HEK293 (cell line): ENCODE data around the gene FOXS1.
"Not testable (repeated sequence)": the region's sequence is repeated elsewhere in the genome, so short reads cannot be mapped to it uniquely, and the experiment has no call there.

Source experiments
- CTCF ChIA-PET: fragments of 350-600 bp; formaldehyde crosslinking; extraction: SDS; loops from one replicate; lab custom pipeline; 2021; ENCODE audit warnings: antibody characterized with exemption; lab: Yijun Ruan, JAX
- POLR2A ChIA-PET: fragments of 300-600 bp; formaldehyde crosslinking; extraction: SDS; loops from one replicate; lab custom pipeline; 2020; ENCODE audit warnings: antibody characterized with exemption, inconsistent platforms; lab: Yijun Ruan, JAX
- H3K27ac ChIP-seq: fragments of 200-500 bp; sonication (Bioruptor generic); 2 replicates; pipeline ENCODE4 v1.5.1; 2014; ENCODE audit warnings: low read depth, low read length, control low read depth, inconsistent platforms; ENCODE audit errors: extremely low read depth
- H3K36me3 ChIP-seq, 2 experiments: fragments of 200-500 bp in 1 of 2; sonication (Bioruptor generic) in 1 of 2; 1 replicate in 1 of 2; 2 replicates in 1 of 2; pipeline ENCODE4 v1.5.1; 2014 to 2017; ENCODE audit warnings: inconsistent platforms in 2 of 2, low read length in 2 of 2; ENCODE audit not compliant: control insufficient read depth in 2 of 2, insufficient read depth in 1 of 2
- H3K4me1 ChIP-seq: fragments of 200-500 bp; sonication (Bioruptor generic); 2 replicates; pipeline ENCODE4 v1.5.1; 2014; ENCODE audit warnings: mild to moderate bottlenecking, low read length, inconsistent platforms; ENCODE audit not compliant: control insufficient read depth, insufficient read depth
- H3K4me3 ChIP-seq: 2 replicates; pipeline ENCODE4 v1.5.1; 2011; ENCODE audit warnings: low read depth, mild to moderate bottlenecking, control low read depth, low read length, moderate library complexity
- H3K9me3 ChIP-seq: fragments of 200-500 bp; sonication (Bioruptor generic); 2 replicates; pipeline ENCODE4 v1.5.1; 2014; ENCODE audit warnings: low read depth, low read length, inconsistent platforms; ENCODE audit not compliant: control insufficient read depth, insufficient read depth
- GLIS1 ChIP-seq: fragments of 450-650 bp; formaldehyde crosslinking; IDR thresholded peaks from 2 replicates; pipeline ENCODE4 v1.5.1; 2016; ENCODE audit warnings: missing biosample characterization, missing genetic modification characterization
- HOXD13 ChIP-seq: sonication (generic); formaldehyde crosslinking; IDR thresholded peaks from 2 replicates; pipeline ENCODE4 v1.8.0; 2022; ENCODE audit warnings: missing genetic modification reagents, borderline replicate concordance
- IKZF3 ChIP-seq: fragments of 450-650 bp; IDR thresholded peaks from 2 replicates; pipeline ENCODE4 v1.5.0; 2018; ENCODE audit warnings: missing biosample characterization, mild to moderate bottlenecking, missing genetic modification characterization, moderate library complexity
- KLF9 ChIP-seq: fragments of 450-650 bp; formaldehyde crosslinking; IDR thresholded peaks from 2 replicates; pipeline ENCODE4 v1.5.1; 2016; ENCODE audit warnings: missing biosample characterization, missing genetic modification characterization, low read depth
- REPIN1 ChIP-seq: fragments of 450-650 bp; formaldehyde crosslinking; IDR thresholded peaks from 2 replicates; pipeline ENCODE4 v1.5.1; 2017; ENCODE audit warnings: missing biosample characterization, missing genetic modification characterization, low read depth
- SP7 ChIP-seq: fragments of 450-650 bp; formaldehyde crosslinking; IDR thresholded peaks from 2 replicates; pipeline ENCODE4 v1.5.1; 2016; ENCODE audit warnings: missing biosample characterization, missing genetic modification characterization
- ZNF292 ChIP-seq: fragments of 450-650 bp; formaldehyde crosslinking; IDR thresholded peaks from 2 replicates; pipeline ENCODE4 v1.5.1; 2016; ENCODE audit warnings: low read depth, missing biosample characterization, missing genetic modification characterization, borderline replicate concordance
- ZNF311 ChIP-seq: fragments of 450-650 bp; formaldehyde crosslinking; IDR thresholded peaks from 2 replicates; pipeline ENCODE4 v1.5.1; 2017; ENCODE audit warnings: missing biosample characterization, missing genetic modification characterization, borderline replicate concordance
- ZNF48 ChIP-seq: fragments of 450-650 bp; formaldehyde crosslinking; IDR thresholded peaks from 2 replicates; pipeline ENCODE4 v1.5.1; 2016; ENCODE audit warnings: missing biosample characterization, missing genetic modification characterization
- ZNF521 ChIP-seq: fragments of 450-650 bp; formaldehyde crosslinking; IDR thresholded peaks from 2 replicates; pipeline ENCODE4 v1.5.1; 2017; ENCODE audit warnings: missing biosample characterization, mild to moderate bottlenecking, missing genetic modification characterization
- ZNF623 ChIP-seq: fragments of 450-650 bp; formaldehyde crosslinking; IDR thresholded peaks from 2 replicates; pipeline ENCODE4 v1.5.1; 2016; ENCODE audit warnings: missing biosample characterization, missing genetic modification characterization
- ZSCAN23 ChIP-seq: fragments of 450-650 bp; formaldehyde crosslinking; IDR thresholded peaks from 2 replicates; pipeline ENCODE4 v1.5.1; 2016; ENCODE audit warnings: missing biosample characterization, missing genetic modification characterization
- TF ChIP-seq, protein P1 (sequence below): fragments of 450-650 bp; formaldehyde crosslinking; IDR thresholded peaks from 2 replicates; pipeline ENCODE4 v1.5.1; 2016; ENCODE audit warnings: missing biosample characterization, missing genetic modification characterization
- TF ChIP-seq, protein P2 (sequence below): fragments of 450-650 bp; IDR thresholded peaks from 2 replicates; pipeline ENCODE4 v1.5.1; 2018; ENCODE audit warnings: missing biosample characterization, mild to moderate bottlenecking, missing genetic modification characterization
- TF ChIP-seq, protein P3 (sequence below): fragments of 450-650 bp; formaldehyde crosslinking; IDR thresholded peaks from 2 replicates; pipeline ENCODE4 v1.5.1; 2016; ENCODE audit warnings: missing biosample characterization, missing genetic modification characterization

FOXS1 gene

DNA sequence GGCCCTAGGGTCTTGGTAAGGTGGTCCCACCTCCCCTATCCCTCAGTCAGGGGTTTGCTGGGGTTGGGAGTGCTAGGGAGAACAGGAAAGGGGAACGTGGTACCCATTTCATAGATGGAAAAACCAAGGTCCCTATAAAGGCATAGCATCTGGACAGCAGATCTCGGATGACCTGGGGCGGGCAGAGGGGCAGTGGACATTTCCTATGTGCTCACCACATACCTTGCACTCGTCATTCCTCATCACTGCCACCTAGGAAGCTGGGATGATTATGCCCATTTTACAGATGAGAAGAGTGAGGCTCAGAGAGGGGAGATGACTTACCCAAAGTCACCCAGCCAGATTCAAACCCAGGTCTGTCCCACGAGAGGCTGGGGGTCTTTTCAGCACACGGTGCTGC is 14.2 kb downstream of the FOXS1 start:
- ChIA-PET CTCF (interaction anchor here (0.6 to 1.7 kb wide), 5 partner anchors 8 to 227 kb away, joined by 3 to 9 read pairs (median 3); no protein-coding TSS in a partner anchor), POLR2A (no interaction called here)
- TF ChIP-seq IKZF3 (tag by site-specific recombination) (no peak), ZNF292 (tag by site-specific recombination) (no peak)
- H3K4me1 ChIP-seq = no peaks in the 10 kb centered on the region
- H3K36me3 ChIP-seq = no peaks in the 10 kb centered on the region
- no peak overlapping the region for H3K4me3 ChIP-seq
- H3K27ac ChIP-seq = no peak overlapping the region
- no peaks in the 10 kb centered on the region for H3K9me3 ChIP-seq

DNA sequence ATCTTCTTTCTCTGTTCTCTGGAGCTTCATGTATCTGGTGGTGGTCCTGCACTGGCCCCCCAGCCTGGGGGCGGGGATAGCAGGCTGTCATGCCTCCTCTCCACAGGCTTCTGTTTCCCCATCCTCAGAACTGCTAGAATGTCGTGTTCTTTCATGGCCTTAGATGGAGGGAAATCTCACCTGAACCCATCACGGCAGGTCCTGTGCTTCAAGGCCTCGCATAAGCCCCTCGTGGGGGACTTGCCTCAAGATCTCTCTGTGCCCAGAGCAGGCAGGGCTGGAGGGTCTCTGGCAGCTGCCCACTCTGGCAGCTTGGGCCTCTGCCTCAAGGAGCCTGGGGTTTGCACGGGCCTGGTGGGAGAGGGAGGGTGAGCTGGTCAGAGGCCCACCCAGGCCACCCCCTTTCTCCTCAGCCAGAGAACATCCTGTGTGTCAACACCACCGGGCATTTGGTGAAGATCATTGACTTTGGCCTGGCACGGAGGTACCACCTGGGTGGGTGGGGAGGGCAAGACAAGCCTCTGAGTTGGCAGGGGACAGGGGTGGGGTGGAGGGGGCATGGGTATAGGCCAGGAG is 14.9 kb downstream of the FOXS1 start:
- Histone ChIP-seq H3K36me3 (no peaks in the 10 kb centered on the region), H3K27ac (no peak overlapping the region), H3K4me1 (no peaks in the 10 kb centered on the region), H3K4me3 (no peak overlapping the region), H3K9me3 (no peaks in the 10 kb centered on the region)
- ChIA-PET CTCF (interaction anchor here (0.5 to 1.7 kb wide), 6 partner anchors 8 to 226 kb away, joined by 3 to 9 read pairs (median 3); no protein-coding TSS in a partner anchor), POLR2A (no interaction called here)
- TF ChIP-seq HOXD13 (CRISPR knock-in tag) (no peak), REPIN1 (tag by site-specific recombination) (no peak)

DNA sequence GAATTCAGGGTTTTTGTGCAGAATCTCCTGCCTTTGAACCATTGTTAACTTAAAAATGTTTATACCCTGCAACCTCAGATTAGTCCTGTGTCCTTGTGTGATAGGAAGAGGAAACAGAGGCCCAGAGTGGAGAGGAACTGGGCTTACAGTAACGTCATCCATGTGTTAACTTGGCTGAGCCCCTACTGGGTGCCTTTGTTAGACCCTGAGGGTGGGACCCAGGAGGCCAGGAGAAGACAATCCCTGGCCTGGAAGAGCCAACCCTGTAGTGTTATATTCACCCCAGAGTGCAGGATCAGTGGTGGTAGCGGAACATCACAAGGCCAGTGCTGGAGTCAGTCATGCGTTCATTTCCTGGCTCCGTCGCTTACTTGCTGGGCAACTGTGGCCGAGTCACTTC is 15.7 kb downstream of the FOXS1 start:
- Histone ChIP-seq H3K36me3 (no peaks in the 10 kb centered on the region), H3K4me1 (no peaks in the 10 kb centered on the region), H3K9me3 (no peaks in the 10 kb centered on the region), H3K4me3 (no peak overlapping the region), H3K27ac (no peak overlapping the region)
- ChIA-PET POLR2A (no interaction called here), CTCF (interaction anchor here (0.6 to 1.7 kb wide), 3 partner anchors 17 to 201 kb away, joined by 3 to 9 read pairs (median 5); no protein-coding TSS in a partner anchor)
- TF ChIP-seq, protein P1, sequence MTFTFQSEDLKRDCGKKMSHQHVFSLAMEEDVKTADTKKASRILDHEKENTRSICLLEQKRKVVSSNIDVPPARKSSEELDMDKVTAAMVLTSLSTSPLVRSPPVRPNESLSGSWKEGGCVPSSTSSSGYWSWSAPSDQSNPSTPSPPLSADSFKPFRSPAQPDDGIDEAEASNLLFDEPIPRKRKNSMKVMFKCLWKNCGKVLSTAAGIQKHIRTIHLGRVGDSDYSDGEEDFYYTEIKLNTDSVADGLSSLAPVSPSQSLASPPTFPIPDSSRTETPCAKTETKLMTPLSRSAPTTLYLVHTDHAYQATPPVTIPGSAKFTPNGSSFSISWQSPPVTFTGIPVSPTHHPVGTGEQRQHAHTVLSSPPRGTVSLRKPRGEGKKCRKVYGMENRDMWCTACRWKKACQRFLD (tag by site-specific recombination) = no peak
- TF ChIP-seq SP7 (tag by site-specific recombination) (no peak), KLF9 (tag by site-specific recombination) (no peak)

DNA sequence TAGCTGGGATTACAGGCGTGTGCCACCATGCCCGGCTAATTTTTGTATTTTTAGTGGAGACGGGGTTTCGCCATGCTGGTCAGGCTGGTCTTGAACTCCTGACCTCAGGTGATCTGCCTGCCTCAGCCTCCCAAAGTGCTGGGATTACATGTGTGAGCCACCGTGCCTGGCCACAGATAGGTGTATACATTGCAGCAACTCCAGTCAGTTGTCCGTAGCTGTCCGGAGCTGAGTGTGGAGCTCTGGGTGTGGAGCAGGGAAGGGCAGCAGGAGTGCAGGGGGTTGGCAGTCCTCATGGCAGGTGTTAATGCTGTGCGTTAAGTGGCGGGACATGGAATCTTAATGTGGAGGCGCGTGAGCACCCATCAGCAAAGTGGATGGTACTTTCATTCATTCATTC is 17.4 kb downstream of the FOXS1 start:
- not testable (repeated sequence) for H3K27ac ChIP-seq, H3K9me3 ChIP-seq, H3K4me3 ChIP-seq, H3K36me3 ChIP-seq, H3K4me1 ChIP-seq
- CTCF ChIA-PET = interaction anchor here (0.6 kb wide), 2 partner anchors 19 to 72 kb away, joined by 3 read pairs; no protein-coding TSS in a partner anchor
- POLR2A ChIA-PET = interaction anchor here (0.7 kb wide), 1 partner anchor 10 kb away, joined by 7 read pairs; no protein-coding TSS in a partner anchor

DNA sequence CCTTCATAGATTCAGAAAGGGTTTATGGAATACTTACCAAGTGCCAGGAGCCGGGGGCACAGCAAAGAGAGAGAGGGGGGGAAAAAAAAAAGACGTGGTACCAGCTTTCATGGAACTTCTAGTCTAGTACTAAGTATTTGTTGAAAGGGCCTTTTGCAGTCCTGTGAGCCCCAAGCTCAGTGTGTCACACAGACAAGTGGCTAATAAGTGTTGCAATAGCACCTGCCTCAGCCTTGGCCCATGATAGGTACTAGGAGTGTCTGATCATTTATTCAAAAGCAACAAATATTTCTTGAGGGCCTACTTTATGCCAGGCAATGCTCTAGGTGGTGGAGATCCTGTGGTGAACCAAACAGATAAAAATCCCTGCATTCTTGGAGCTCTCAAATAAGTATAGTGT is 18.3 kb downstream of the FOXS1 start:
- ChIA-PET POLR2A (no interaction called here), CTCF (interaction anchor here (1.1 to 1.2 kb wide), 2 partner anchors 20 to 24 kb away, joined by 5 to 6 read pairs; no protein-coding TSS in a partner anchor)
- H3K4me3 ChIP-seq = no peak overlapping the region
- H3K36me3 ChIP-seq = no peaks in the 10 kb centered on the region
- H3K27ac ChIP-seq = no peak overlapping the region
- H3K4me1 ChIP-seq = no peaks in the 10 kb centered on the region
- TF ChIP-seq, protein P2, sequence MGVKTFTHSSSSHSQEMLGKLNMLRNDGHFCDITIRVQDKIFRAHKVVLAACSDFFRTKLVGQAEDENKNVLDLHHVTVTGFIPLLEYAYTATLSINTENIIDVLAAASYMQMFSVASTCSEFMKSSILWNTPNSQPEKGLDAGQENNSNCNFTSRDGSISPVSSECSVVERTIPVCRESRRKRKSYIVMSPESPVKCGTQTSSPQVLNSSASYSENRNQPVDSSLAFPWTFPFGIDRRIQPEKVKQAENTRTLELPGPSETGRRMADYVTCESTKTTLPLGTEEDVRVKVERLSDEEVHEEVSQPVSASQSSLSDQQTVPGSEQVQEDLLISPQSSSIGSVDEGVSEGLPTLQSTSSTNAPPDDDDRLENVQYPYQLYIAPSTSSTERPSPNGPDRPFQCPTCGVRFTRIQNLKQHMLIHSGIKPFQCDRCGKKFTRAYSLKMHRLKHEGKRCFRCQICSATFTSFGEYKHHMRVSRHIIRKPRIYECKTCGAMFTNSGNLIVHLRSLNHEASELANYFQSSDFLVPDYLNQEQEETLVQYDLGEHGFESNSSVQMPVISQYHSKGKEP (tag by site-specific recombination) = no peak
- TF ChIP-seq GLIS1 (no peak), ZNF311 (tag by site-specific recombination) (no peak), ZNF48 (tag by site-specific recombination) (no peak), ZNF623 (tag by site-specific recombination) (no peak), ZSCAN23 (no peak), ZNF521 (tag by site-specific recombination) (no peak)
- TF ChIP-seq, protein P3, sequence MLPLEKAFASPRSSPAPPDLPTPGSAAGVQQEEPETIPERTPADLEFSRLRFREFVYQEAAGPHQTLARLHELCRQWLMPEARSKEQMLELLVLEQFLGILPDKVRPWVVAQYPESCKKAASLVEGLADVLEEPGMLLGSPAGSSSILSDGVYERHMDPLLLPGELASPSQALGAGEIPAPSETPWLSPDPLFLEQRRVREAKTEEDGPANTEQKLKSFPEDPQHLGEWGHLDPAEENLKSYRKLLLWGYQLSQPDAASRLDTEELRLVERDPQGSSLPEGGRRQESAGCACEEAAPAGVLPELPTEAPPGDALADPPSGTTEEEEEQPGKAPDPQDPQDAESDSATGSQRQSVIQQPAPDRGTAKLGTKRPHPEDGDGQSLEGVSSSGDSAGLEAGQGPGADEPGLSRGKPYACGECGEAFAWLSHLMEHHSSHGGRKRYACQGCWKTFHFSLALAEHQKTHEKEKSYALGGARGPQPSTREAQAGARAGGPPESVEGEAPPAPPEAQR (tag by site-specific recombination) = no peak
- H3K9me3 ChIP-seq = no peaks in the 10 kb centered on the region
